ENCODE measurements around the gene DOLK. TPM values are rescaled to one million over a fixed set of nuclear protein-coding genes. Genes with fewer than 3 reads are reported as not detected.

Gene DOLK
- total RNA-seq, 1 donor from 2014 or later: 40.9 TPM

DNA sequence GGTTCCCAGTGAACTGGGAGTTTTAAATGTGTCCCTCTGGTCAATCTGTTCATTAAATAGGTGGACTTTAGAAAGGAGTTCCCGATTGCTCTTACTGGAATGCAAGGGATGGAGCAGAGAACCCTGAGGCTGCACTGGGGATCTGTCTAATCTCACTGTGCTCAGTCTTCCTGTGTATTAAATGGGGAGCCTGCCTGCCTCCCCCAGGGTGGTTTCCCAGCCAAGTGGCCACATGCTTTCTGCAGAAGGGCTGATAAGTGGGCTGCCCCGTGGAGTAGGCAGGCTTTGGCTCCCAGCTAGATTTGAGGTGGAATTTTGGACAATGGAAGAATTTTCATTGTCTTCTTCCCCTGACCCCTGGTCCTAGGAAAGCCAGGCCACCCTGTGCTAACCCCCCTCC lies 40.7 kb downstream of the DOLK start:
- DNase-seq (ENCODE audit: low read depth in 2 of 2): peak in 1 of 2 donors; percentile 8

DNA sequence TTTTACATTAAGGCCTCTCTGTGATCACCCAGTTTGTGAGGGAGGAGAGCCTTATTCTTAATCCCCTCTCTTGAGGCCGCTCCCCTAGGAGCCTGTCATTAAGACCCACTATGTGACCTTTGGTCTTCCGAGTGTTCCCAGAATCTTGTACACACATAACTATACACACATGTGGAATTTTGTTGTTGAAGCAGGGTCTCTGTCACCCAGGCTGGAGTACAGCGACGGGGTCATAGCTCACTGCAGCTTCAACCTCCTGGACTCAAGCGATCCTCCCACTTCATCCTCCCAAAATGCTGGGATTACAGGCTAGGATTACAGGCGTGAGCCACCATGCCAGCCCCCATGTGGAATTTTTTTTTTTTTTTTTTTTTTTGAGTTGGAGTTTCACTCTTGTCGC lies 41.4 kb downstream of the DOLK start:
- no peak for DNase-seq (ENCODE audit: low read depth in 2 of 2)

DNA sequence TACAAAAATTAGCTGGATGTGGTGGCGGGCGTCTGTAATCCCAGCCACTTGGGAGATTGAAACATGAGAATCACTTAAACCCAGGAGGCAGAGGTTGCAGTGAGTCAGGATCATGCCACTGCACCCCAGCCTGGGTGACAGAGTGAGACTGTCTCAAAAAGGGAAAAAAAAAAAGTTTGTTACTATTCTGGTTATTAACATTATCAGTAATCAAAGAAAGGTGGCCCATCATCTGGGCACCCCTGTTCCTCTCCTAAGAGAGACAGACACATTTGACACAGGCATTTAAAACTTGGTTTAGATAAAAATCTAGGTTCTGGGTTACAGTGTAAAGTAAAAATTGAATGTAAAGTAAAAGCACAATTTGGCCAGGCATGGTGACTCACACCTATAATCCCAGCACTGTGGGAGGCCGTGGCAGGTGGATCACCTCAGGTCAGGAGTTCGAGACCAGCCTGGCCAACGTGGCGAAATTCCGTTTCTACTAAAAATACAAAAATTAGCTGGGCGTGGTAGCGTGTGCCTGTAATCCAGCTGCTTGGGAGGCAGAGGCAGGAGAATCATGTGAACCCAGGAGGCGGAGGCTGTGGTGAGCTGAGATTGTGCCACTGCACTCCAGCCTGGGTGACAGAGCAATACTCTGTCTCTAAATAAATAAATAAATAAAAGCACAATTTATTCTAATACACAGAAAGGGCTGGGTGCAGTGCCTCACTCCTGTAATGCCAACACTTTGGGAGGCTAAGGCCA lies 43.4 kb downstream of the DOLK start:
- peak in 1 of 2 donors; percentile 5 for DNase-seq (ENCODE audit: low read depth in 2 of 2)

GRCh38 chr9:128903079-128903461 lies 44.3 kb downstream of the DOLK start:
- no peak for DNase-seq (ENCODE audit: low read depth in 2 of 2)

GRCh38 chr9:128902351-128903078 lies 44.9 kb downstream of the DOLK start:
- DNase-seq (ENCODE audit: low read depth in 2 of 2): peak; percentile 7 to 67

DNA sequence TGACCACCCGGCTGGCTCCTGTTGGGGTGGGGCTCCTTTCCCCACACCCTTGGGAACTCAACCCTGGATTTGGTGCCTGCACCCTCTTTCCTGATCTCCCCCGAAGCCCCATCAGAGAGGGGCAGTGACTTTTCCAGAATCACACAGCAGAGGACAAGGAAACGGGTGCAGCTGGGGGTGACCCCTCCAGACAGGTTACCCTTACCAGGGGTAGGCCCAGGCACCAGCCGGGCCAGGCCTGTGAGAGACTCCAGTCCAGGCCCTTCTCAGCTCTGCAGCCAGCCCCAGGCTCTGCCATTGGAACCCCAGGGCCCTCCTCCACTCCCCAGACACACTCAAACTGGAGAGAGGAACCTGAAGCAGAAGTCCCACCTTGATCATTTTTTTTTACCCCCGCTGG lies 45.6 kb downstream of the DOLK start:
- no peak for DNase-seq (ENCODE audit: low read depth in 2 of 2)

GRCh38 chr9:128901379-128901778 lies 46.0 kb downstream of the DOLK start:
- no peak for DNase-seq (ENCODE audit: low read depth in 2 of 2)

DNA sequence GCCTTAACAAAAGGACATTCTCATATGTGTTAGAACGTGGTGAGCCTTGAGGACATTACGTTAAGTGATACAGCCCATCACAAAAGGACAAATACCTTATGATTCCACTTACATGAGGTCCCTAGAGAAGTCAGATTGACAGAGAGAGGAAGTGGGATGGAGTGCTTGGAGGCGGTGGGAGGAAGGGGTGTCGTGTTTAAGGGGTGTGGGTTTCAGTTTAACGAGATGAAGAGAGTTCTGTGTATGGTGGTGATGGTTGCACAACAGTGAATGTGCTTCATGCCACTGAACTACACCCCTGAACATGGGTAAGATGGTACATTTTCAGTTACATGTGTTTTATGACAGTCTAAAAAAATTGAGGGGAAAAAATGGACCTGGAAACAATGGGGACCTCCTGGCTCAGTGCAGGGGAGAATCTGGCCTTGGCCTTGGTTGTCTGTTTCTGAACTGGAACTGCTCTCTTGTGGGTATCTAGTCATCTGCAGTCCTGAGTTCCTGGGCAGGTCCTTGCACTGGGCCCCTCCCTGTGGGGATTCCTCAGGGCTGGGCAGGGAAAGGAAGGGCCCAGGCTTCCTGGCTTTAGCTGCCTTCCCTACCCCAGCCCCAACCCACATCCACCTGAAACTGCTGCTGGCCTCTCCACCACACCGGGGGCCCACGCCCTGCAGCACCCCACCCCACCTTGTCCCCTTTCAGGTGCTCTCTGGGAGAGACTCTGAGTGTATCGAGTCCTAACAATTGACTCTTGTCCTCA lies 47.7 kb downstream of the DOLK start:
- no peak for DNase-seq (ENCODE audit: low read depth in 2 of 2)

- DNase-seq (ENCODE audit: low read depth in 2 of 2): no peak
These were observed 48.4 kb downstream of the DOLK start for GRCh38 chr9:128898845-128899565.

- no peak for DNase-seq (ENCODE audit: low read depth in 2 of 2)
These were observed 49.0 kb downstream of the DOLK start for GRCh38 chr9:128898382-128898781.

- DNase-seq (ENCODE audit: low read depth in 2 of 2): no peak
These were observed 51.8 kb downstream of the DOLK start for GRCh38 chr9:128895556-128895955.

Other genes with a start within 250 kb of the DOLK start
- gene PKN3, start 245.1 kb downstream of the DOLK start, total RNA-seq: 8.1 and 8.9 TPM in 2 replicates
- 43.4 and 44.6 TPM in 2 replicates for gene ZDHHC12, start 223.5 kb downstream of the DOLK start, total RNA-seq
- 11.1 and 12.7 TPM in 2 replicates for gene ZER1, start 175.7 kb downstream of the DOLK start, total RNA-seq
- gene TBC1D13, start 160.3 kb downstream of the DOLK start, total RNA-seq: 8.9 and 13.1 TPM in 2 replicates
- gene ENDOG, start 129.1 kb downstream of the DOLK start, total RNA-seq: 21.6 and 29.6 TPM in 2 replicates
- gene SPOUT1, start 117.8 kb downstream of the DOLK start, total RNA-seq: 10.9 and 24.4 TPM in 2 replicates
- 3.5 and 5.6 TPM in 2 replicates for gene KYAT1, start 65.7 kb downstream of the DOLK start, total RNA-seq
- gene LRRC8A, start 65.5 kb downstream of the DOLK start, total RNA-seq: 62.1 and 101 TPM in 2 replicates
- 0.20 and 0.22 TPM in 2 replicates for gene PHYHD1, start 26.6 kb downstream of the DOLK start, total RNA-seq
- 27.0 and 40.1 TPM in 2 replicates for gene NUP188, start 96 bp upstream of the DOLK start, total RNA-seq
- gene SH3GLB2, start 80.7 kb upstream of the DOLK start, total RNA-seq: 20.0 and 28.6 TPM in 2 replicates
- gene MIGA2, start 89.0 kb upstream of the DOLK start, total RNA-seq: 13.5 and 16.9 TPM in 2 replicates
- 7.2 and 8.3 TPM in 2 replicates for gene DOLPP1, start 133.5 kb upstream of the DOLK start, total RNA-seq
- 24.2 and 25.6 TPM in 2 replicates for gene CRAT, start 163.2 kb upstream of the DOLK start, total RNA-seq
- gene PTPA, start 163.8 kb upstream of the DOLK start, total RNA-seq: 86.1 and 94.8 TPM in 2 replicates
- 13.1 and 20.4 TPM in 2 replicates for gene IER5L, start 230.7 kb upstream of the DOLK start, total RNA-seq